HG03066 (cell line): ENCODE measurements around the gene RNF150.
"Not testable (repeated sequence)": the region's sequence is repeated elsewhere in the genome, so short reads cannot be mapped to it uniquely, and the experiment has no call there.

ENCODE experiments used
- ATAC-seq: cut with Tn5 transposase; IDR thresholded peaks from one replicate; pipeline ENCODE4 v1.9.1; 2021; ENCODE audit warnings: low read depth; ENCODE audit not compliant: unreplicated experiment

RNF150 gene

GRCh38 chr4:141133146-141133998 lies at the start of gene RNF150:
RNF150 (minus strand) TSS chr4:141133469.
- peak; percentile 63 for ATAC-seq

GRCh38 chr4:141180991-141181761 lies 47.9 kb upstream of the RNF150 start:
- no peak for ATAC-seq

- ATAC-seq: no peak
Observed at GRCh38 chr4:141179474-141180373, 46.5 kb upstream of the RNF150 start.

GRCh38 chr4:141177171-141177570 lies 43.9 kb upstream of the RNF150 start:
- no peak for ATAC-seq

GRCh38 chr4:141174457-141174856 lies 41.2 kb upstream of the RNF150 start:
- no peak for ATAC-seq

- no peak for ATAC-seq
Observed at GRCh38 chr4:141170671-141171070, 37.4 kb upstream of the RNF150 start.

DNA sequence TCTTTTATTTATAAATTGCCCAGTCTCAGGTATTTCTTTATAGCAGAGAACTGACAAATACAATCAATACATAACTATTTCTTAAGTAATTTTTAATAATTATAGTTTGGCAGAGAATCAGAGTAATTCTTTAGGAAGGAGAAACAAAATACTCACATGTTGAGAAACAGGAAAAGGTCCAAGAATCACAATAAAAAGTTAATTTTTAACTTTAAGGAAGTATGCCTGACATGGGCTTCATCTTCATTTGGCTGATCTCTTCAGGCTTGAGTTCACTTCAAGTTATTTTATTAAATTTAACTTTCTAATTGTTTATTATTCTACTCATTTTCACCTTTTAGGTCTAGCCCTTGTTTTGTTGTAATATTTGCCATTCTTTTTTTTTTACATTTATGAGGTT lies 36.1 kb upstream of the RNF150 start:
- ATAC-seq: no peak

GRCh38 chr4:141165001-141165400 lies 31.7 kb upstream of the RNF150 start:
- ATAC-seq: not testable (repeated sequence)

DNA sequence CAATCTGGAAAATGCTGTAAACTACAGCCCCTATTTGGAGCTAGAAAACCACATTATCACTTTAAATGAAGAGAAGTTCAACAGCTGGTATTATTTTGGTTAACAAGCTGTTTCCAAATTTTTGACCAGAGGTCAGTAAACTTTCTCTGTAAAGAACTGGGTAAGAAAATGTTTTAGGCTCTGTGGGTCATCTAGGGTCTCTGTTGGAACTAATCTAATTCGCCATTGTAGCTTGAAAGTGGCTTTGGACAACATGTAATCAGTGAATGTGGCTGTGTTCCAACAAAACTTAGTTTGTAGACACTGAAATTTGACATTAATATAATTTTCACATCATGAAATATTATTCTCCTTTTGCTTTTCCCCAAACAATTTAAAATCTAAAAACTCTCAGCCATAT lies 25.8 kb upstream of the RNF150 start:
- no peak for ATAC-seq

- ATAC-seq: no peak
Observed at GRCh38 chr4:141158219-141158618, 24.9 kb upstream of the RNF150 start.

DNA sequence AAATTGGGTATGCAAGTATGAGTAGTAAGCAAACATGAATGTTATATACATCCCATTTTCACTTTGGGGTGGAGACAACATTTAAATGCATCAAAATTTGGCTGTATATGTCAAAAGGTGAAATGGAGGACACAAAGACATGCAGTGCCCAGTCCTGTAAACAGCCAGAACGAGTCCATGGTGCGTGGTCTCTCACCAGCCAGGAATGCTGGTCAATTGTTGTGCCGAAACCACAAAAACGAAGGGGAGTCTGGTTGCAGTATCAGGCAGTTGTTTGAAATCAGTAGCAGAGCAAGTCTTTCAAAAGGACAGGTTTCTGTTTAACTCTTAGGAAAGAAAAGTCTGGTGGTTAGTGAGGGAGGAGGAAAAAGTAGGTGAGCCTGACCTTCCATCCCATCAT lies 22.3 kb upstream of the RNF150 start:
- ATAC-seq: no peak

GRCh38 chr4:141154725-141155124 lies 21.5 kb upstream of the RNF150 start:
- ATAC-seq: no peak

DNA sequence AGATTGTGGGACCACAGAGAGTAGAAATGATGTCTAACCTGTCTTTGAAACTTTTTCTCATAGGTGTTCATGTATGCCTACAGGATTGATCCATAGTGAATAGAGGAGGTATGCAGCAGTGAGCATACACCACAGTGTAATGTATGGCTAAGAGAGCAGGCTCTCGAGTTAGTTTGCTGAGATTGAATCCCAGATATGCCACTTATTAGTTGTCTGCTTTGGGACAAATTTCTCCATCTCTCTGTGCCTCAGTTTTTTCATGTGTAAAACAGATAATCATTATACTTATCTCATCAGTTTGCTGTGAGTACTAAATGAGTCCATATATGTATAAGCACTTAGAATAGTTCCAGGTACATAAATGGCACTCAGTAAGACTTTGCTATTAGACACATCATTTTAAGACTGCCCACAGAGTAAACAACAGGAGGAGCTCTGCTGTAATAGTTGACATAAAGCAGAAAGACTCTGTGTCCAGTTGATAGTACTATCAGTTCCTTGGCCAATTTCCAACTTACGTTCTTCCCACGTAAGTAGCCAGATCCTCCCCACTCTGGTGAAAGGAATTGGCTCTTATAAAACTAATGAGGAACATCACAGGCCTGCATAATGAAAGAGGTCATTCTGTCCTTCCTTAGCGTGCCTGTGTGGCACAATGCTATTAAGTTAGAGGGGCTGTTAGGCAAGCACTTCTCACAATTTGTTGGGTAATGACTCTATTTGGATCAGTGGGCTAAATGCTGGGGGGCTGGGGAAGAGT lies 20.7 kb upstream of the RNF150 start:
- no peak for ATAC-seq

GRCh38 chr4:141144207-141144606 lies 10.9 kb upstream of the RNF150 start:
- ATAC-seq: no peak

- ATAC-seq: no peak
Observed at GRCh38 chr4:141142423-141142822, 9.2 kb upstream of the RNF150 start.

DNA sequence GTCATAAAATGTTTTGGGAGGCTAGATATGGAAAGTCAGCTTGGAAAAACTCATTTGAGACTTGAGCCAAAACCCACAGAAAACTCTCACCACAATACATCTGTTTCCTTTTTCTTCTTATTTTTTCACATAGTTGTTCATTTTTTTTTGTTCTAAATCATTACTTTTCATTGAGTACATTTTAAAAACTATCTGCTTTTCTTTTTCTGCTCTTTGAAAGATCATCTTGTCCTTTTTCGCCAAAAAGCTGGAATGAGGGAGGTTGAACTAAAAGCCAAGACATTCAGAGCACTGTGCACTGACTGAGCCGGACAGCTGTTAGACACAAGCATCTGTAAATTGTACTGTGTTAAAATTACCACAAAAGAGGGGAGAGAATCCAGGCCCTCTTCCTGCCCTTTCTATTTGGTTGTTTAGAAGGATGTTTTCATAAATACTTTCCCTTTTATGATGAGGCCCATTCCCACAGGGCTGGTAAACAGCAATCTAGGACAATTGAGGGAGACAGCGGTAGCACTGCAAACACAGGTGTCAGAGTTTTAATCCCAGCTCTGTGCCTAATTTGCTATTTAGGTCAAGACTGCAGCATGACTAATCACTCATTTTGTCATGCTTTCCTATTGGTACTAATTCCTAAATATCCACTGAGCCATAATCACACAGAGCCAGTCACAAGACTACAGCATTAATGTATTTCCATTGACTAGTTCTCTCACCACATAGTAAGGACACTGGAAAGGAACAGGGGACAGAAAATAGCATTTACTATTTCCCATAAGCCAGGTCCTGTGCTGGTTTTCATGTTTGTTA lies 7.3 kb upstream of the RNF150 start:
- no peak for ATAC-seq

- ATAC-seq: no peak
Observed at GRCh38 chr4:141133999-141134995, 1.0 kb upstream of the RNF150 start.

DNA sequence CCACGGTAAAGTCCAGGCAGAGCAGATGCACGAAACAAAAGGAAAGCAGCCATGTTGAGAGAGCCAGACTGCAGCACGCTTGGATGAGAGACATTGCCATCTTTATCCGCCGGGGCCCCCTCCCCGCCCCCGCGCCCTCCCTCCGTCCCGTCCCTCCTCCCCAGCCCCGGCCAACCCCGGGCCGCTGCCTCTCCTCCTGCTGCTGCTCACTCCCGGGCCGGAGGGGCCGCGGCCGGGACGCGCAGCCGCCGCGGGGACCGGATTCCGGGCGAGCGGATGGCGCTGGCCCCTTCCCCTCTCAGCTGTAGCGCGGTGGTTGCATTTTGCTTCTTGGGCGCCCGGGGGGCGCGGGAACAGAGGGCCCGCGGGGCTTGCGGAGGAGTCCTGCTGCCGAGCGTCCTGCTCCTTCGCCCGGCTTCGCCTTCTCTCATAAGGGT lies 542 bp downstream of the RNF150 start:
- ATAC-seq: peak; percentile 19
